ENCODE results near the gene MORN1. TPM values are rescaled to one million over a fixed set of nuclear protein-coding genes. Genes with fewer than 3 reads are reported as not detected.
"Not testable (repeated sequence)": the region's sequence is repeated elsewhere in the genome, so short reads cannot be mapped to it uniquely, and the experiment has no call there.

Gene MORN1
- total and polyA plus RNA-seq, 8 donors, result 4.7 to 9.3 (median 5.3) TPM

DNA sequence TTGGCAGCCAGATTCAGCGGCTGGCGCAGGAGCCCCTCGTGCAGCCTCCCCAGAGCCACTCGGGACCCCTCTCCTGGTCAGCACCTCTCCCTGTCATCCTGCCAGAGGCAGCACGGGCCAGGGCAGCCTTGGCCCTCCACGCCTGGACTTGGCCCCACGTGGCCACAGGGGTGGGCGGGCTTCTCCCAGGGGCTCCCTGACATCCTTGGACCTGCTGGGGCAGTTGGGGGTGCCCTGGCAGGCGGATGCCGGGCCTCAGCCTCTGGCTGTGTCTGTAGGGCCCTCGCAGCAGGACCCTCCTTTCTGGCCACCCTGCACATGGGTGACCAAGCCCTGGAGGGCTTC is 60.2 kb downstream of the MORN1 start:
- Histone ChIP-seq H3K9me3 (no peaks in the 10 kb centered on the region), H3K27me3 (no peaks in the 10 kb centered on the region), H3K36me3 (no peaks in the 10 kb centered on the region), H3K27ac (no peak overlapping the region), H3K4me3 (no peak overlapping the region), H3K4me1 (no peaks in the 10 kb centered on the region)
- intact Hi-C loops (cut with DNase I), result no loop called here
- WGBS, 2 donors, result 58 to 61% methylated on average over 11 of the region's 11 CpGs
- DNase-seq (no peak), FAIRE-seq (no peak), ATAC-seq (peak in 1 of 4 donors; percentile 7)
- TF ChIP-seq, protein P1, sequence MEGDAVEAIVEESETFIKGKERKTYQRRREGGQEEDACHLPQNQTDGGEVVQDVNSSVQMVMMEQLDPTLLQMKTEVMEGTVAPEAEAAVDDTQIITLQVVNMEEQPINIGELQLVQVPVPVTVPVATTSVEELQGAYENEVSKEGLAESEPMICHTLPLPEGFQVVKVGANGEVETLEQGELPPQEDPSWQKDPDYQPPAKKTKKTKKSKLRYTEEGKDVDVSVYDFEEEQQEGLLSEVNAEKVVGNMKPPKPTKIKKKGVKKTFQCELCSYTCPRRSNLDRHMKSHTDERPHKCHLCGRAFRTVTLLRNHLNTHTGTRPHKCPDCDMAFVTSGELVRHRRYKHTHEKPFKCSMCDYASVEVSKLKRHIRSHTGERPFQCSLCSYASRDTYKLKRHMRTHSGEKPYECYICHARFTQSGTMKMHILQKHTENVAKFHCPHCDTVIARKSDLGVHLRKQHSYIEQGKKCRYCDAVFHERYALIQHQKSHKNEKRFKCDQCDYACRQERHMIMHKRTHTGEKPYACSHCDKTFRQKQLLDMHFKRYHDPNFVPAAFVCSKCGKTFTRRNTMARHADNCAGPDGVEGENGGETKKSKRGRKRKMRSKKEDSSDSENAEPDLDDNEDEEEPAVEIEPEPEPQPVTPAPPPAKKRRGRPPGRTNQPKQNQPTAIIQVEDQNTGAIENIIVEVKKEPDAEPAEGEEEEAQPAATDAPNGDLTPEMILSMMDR (IDR thresholded peaks at IDR 0.05), result no peak

- Histone ChIP-seq H3K27ac (no peak overlapping the region), H3K27me3 (no peaks in the 10 kb centered on the region), H3K36me3 (no peaks in the 10 kb centered on the region), H3K4me3 (no peak overlapping the region), H3K4me1 (no peaks in the 10 kb centered on the region), H3K9me3 (no peaks in the 10 kb centered on the region)
- DNase-seq (no peak), FAIRE-seq (no peak), ATAC-seq (peak; percentile 24 to 63 (median 50))
- 39 to 41% methylated on average over 31 of the region's 31 CpGs for WGBS, 2 donors
- TF ChIP-seq, protein P1 (IDR thresholded peaks at IDR 0.05), result no peak
- intact Hi-C loops (cut with DNase I), result no loop called here
These were observed 60.7 kb downstream of the MORN1 start for GRCh38 chr1:2330519-2331199.

DNA sequence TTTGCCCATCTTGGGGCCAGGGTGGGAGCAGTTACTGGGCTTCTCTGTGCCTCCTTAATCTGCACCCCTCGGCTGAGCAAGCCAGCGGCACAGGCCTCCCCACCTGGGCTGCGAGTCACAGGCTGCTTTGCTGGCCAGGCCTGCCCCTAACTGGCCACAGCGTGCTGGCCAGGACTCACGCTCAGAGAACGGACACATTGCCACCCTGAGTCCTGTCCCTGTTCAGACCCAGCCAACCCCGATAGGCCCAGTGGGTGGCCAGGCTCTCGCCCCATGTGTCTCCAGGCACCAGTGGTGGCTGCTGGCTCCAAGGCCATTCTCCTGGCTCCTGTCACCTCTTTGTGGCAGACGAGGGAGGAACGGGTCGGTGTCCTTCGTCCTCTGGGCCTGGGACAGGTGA is 61.3 kb downstream of the MORN1 start:
- no peak overlapping the region for H3K4me3 ChIP-seq
- no peaks in the 10 kb centered on the region for H3K9me3 ChIP-seq
- WGBS, 2 donors, result 63 to 69% methylated on average over 12 of the region's 12 CpGs
- intact Hi-C loops (cut with DNase I), result no loop called here
- DNase-seq, result no peak
- no peak for ATAC-seq
- TF ChIP-seq, protein P1 (IDR thresholded peaks at IDR 0.05), result no peak
- no peak for FAIRE-seq
- H3K4me1 ChIP-seq, result no peaks in the 10 kb centered on the region
- H3K27ac ChIP-seq, result no peak overlapping the region
- no peaks in the 10 kb centered on the region for H3K36me3 ChIP-seq
- no peaks in the 10 kb centered on the region for H3K27me3 ChIP-seq

DNA sequence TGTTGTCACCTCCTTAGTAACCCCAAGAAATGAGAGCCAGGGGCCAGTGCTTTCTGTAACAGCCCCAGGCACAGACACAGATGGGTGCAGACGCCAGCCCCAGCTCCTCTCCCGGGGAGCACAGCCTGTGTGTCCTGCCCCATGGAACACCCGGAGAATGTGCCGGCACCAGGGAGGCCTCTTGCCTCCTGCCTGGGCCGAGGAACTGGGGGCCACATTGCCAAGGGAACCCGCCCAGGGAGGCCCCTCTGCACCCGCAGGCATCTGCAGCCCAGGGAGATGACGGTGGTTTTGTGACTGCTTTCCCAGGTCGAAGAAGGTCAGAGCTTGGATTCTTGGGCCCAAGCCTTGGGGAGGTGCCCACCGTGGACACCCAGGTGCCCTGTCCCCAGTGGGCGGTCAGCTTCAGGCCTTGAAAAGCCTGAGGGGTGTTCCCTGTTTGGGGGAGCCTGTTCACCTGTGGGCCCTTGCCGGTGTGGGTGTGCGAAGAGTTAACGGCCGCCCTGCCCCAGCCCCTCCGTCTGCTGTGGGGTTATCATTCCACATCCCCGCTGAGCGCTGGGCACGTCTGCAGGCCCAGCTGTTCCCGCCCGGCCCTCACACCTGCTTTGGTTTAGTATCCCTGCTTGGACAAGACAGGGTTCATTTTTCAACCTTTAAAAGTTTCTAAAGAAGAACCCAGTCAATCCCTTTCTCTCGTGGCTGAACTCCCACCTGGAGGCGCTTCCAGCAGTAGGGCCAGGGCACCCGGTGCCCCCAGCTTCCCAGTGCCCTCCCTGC is 62.5 kb downstream of the MORN1 start:
- no peaks in the 10 kb centered on the region for H3K4me1 ChIP-seq
- TF ChIP-seq, protein P1 (IDR thresholded peaks at IDR 0.05), result no peak
- H3K27ac ChIP-seq, result no peak overlapping the region
- H3K4me3 ChIP-seq, result no peak overlapping the region
- no peaks in the 10 kb centered on the region for H3K36me3 ChIP-seq
- ATAC-seq, result no peak
- intact Hi-C loops (cut with DNase I), result no loop called here
- WGBS, 2 donors, result 74 to 77% methylated on average over 24 of the region's 24 CpGs
- H3K27me3 ChIP-seq, result no peaks in the 10 kb centered on the region
- DNase-seq, result no peak
- H3K9me3 ChIP-seq, result no peaks in the 10 kb centered on the region
- FAIRE-seq, result no peak

DNA sequence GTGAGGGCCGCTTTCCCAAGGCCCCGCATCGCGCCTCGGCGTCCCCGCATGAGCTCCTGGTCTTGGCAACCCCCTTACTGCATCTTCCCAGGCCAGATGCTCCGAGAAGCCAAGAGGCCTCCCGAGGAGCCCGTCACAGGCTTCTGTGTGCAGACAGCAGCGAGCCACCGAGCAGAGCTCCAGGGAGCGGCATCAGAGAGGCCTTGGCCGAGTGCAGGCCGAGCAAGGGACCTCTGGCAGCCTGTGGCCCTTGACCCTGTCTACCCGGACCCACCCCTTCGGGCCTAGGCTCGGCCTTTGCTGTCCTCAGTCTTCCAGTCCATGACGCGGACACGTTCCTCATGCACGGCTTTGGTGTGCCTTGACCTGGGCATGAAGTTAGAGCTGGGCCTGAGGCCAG is 63.5 kb downstream of the MORN1 start:
- H3K27ac ChIP-seq, result no peak overlapping the region
- DNase-seq (no peak), ATAC-seq (no peak), FAIRE-seq (no peak)
- no peaks in the 10 kb centered on the region for H3K4me1 ChIP-seq
- no peaks in the 10 kb centered on the region for H3K36me3 ChIP-seq
- intact Hi-C loops (cut with DNase I), result no loop called here
- no peak overlapping the region for H3K4me3 ChIP-seq
- TF ChIP-seq, protein P1 (IDR thresholded peaks at IDR 0.05), result no peak
- WGBS, 2 donors, result 82 to 88% methylated on average over 22 of the region's 22 CpGs
- no peaks in the 10 kb centered on the region for H3K9me3 ChIP-seq
- no peaks in the 10 kb centered on the region for H3K27me3 ChIP-seq

DNA sequence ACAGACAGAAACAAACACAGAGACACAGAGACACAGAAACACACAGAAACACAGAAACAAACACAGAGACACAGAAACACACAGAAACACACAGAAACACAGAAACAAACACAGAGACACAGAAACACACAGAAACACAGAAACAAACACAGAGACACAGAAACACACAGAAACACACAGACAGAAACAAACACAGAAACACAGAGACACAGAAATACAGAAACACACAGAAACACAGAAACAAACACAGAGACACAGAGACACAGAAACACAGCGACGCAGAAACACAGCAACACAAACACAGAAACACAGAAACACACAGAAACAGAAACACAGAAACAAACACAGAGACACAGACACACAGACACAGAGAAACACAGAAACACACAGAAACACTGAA is 64.2 kb downstream of the MORN1 start:
- peak; percentile 5 for FAIRE-seq
- H3K36me3 ChIP-seq; H3K4me1 ChIP-seq; H3K27ac ChIP-seq; ATAC-seq; H3K4me3 ChIP-seq; H3K9me3 ChIP-seq; DNase-seq; H3K27me3 ChIP-seq; intact Hi-C loops (cut with DNase I): not testable (repeated sequence)
- 92 to 95% methylated on average over 2 of the region's 2 CpGs for WGBS, 2 donors

Data from pancreas (tissue), 10 donors.